Fibroblast of lung (primary cell): ENCODE measurements around the gene WDR26. TPM values are rescaled to one million over a fixed set of nuclear protein-coding genes. Genes with fewer than 3 reads are reported as not detected.

ENCODE experiments used
- DNase-seq, 2 donors: peaks; one replicate each; pipeline versions ENCODE4 v3.0.0 to v3.0.0-alpha.2; 2010; ENCODE audit warnings: low read depth in 2 of 2
- H2AFZ ChIP-seq: 2 replicates; pipeline ENCODE4 v1.5.1; 2012; ENCODE audit warnings: low read length, control low read depth, inconsistent platforms
- H3K27ac ChIP-seq: 2 replicates; pipeline ENCODE4 v1.5.1; 2011; ENCODE audit warnings: low read length, control low read depth; ENCODE audit not compliant: insufficient read depth
- H3K27me3 ChIP-seq: 2 replicates; pipeline ENCODE4 v1.5.1; 2011; ENCODE audit warnings: mild to moderate bottlenecking, low read length; ENCODE audit not compliant: control insufficient read depth, insufficient read depth
- H3K36me3 ChIP-seq: 2 replicates; pipeline ENCODE4 v1.5.1; 2011; ENCODE audit warnings: low read length; ENCODE audit not compliant: control insufficient read depth, insufficient read depth
- H3K4me1 ChIP-seq: 2 replicates; pipeline ENCODE4 v1.5.1; 2011; ENCODE audit warnings: low read length; ENCODE audit not compliant: control insufficient read depth, insufficient read depth; ENCODE audit errors: extremely low read depth
- H3K4me2 ChIP-seq: 2 replicates; pipeline ENCODE4 v1.5.1; 2011; ENCODE audit warnings: low read length, control low read depth; ENCODE audit not compliant: insufficient read depth; ENCODE audit errors: extremely low read depth
- H3K4me3 ChIP-seq, 4 experiments: fragments of 200-600 bp in 1 of 4; sonication (generic) in 1 of 4; replicated peaks in 1 of 4; 2 replicates each; pipeline ENCODE4 v1.5.1; 2011 to 2016; ENCODE audit warnings: low read length in 4 of 4, low read depth in 3 of 4, mild to moderate bottlenecking in 3 of 4, control low read depth in 2 of 4, inconsistent platforms in 1 of 4, mixed read lengths in 1 of 4; ENCODE audit not compliant: insufficient read depth in 1 of 4; ENCODE audit errors: control extremely low read depth in 1 of 4
- H3K79me2 ChIP-seq: 2 replicates; pipeline ENCODE4 v1.5.1; 2012; ENCODE audit warnings: mild to moderate bottlenecking, low read length, inconsistent platforms; ENCODE audit not compliant: control insufficient read depth, insufficient read depth
- H3K9ac ChIP-seq: 2 replicates; pipeline ENCODE4 v1.5.1; 2011; ENCODE audit warnings: mild to moderate bottlenecking, low read length, control low read depth; ENCODE audit not compliant: insufficient read depth
- H3K9me3 ChIP-seq: 2 replicates; pipeline ENCODE4 v1.5.1; 2012; ENCODE audit warnings: low read depth, low read length; ENCODE audit not compliant: control insufficient read depth, insufficient read depth
- H4K20me1 ChIP-seq: 2 replicates; pipeline ENCODE4 v1.5.1; 2011; ENCODE audit warnings: low read length; ENCODE audit not compliant: control insufficient read depth, insufficient read depth; ENCODE audit errors: extremely low read depth
- CTCF ChIP-seq, 2 donors: IDR thresholded peaks in 1 of 2; conservative IDR thresholded peaks in 1 of 2; 1 replicate in 1 of 2; 2 replicates in 1 of 2; pipeline ENCODE4 v1.5.1; 2011 to 2012; ENCODE audit warnings: low read length in 2 of 2, control low read depth in 1 of 2, inconsistent platforms in 1 of 2, low read depth in 1 of 2, mild to moderate bottlenecking in 1 of 2
- EZH2 ChIP-seq: IDR thresholded peaks from 2 replicates; pipeline ENCODE4 v1.5.1; 2012; ENCODE audit warnings: low read length, control low read depth, mild to moderate bottlenecking; ENCODE audit errors: missing control alignments
- polyA plus RNA-seq, 2 donors: library from polyadenylated mRNA; depleted of rRNA in 1 of 2; stranded (reverse) in 1 of 2; unstranded in 1 of 2; fragments of >200 nt; gene quantifications; 2 replicates each; pipeline ENCODE4 v1.2.1, GENCODE V29; 2011 to 2012; ENCODE audit warnings: missing spikeins in 1 of 2
- total RNA-seq: library from RNA; depleted of rRNA; stranded (reverse); fragments of >200 nt; gene quantifications from 2 replicates; pipeline ENCODE4 v1.2.1, GENCODE V29; 2014

Gene WDR26
- total and polyA plus RNA-seq, 2 donors (not counting 1 experiment from before 2014, with no cell fraction given) = 70.4 to 83.4 TPM

- Histone ChIP-seq H3K27ac (peak overlapping the region; percentile 83), H3K36me3 (no peaks in the 10 kb centered on the region), H2AFZ (no peak overlapping the region), H3K27me3 (no peaks in the 10 kb centered on the region), H3K9me3 (no peaks in the 10 kb centered on the region), H4K20me1 (peaks cover 7% of the 10 kb centered on the region), H3K9ac (peak overlapping the region; percentile 86), H3K4me3 (peak overlapping the region; percentile 35 to 96 (median 80)), H3K4me2 (no peak overlapping the region), H3K79me2 (peaks cover 46% of the 10 kb centered on the region), H3K4me1 (peaks cover 9% of the 10 kb centered on the region)
- TF ChIP-seq CTCF (conservative IDR thresholded peaks at IDR 0.05 in 1 of 2, IDR thresholded peaks at IDR 0.05 in 1 of 2; ENCODE audit: low read depth in 1 of 2, low read length in 2 of 2) = no peak
- no peak for TF ChIP-seq EZH2
- peak in 1 of 2 donors; percentile 33 for DNase-seq
Observed at GRCh38 chr1:224433701-224434672, 610 bp downstream of the WDR26 start.

- Histone ChIP-seq H3K27me3 (no peaks in the 10 kb centered on the region), H3K9me3 (no peaks in the 10 kb centered on the region), H3K36me3 (no peaks in the 10 kb centered on the region), H3K4me3 (peak overlapping the region; percentile 35 to 96 (median 66)), H3K4me1 (peaks cover 9% of the 10 kb centered on the region), H3K4me2 (peak overlapping the region; percentile 90), H3K27ac (peak overlapping the region; percentile 83), H4K20me1 (peaks cover 7% of the 10 kb centered on the region), H2AFZ (no peak overlapping the region), H3K9ac (peak overlapping the region; percentile 85), H3K79me2 (peaks cover 54% of the 10 kb centered on the region)
- TF ChIP-seq CTCF (conservative IDR thresholded peaks at IDR 0.05 in 1 of 2, IDR thresholded peaks at IDR 0.05 in 1 of 2; ENCODE audit: low read depth in 1 of 2, low read length in 2 of 2) = no peak
- TF ChIP-seq EZH2 = no peak
- DNase-seq = peak in 1 of 2 donors; percentile 16
Observed at GRCh38 chr1:224433041-224433691, 1.4 kb downstream of the WDR26 start.

- Histone ChIP-seq H3K79me2 (peaks cover 58% of the 10 kb centered on the region), H3K36me3 (no peaks in the 10 kb centered on the region), H3K27me3 (no peaks in the 10 kb centered on the region), H2AFZ (no peak overlapping the region), H3K4me3 (peak overlapping the region; percentile 35 to 96 (median 66)), H3K4me1 (peaks cover 9% of the 10 kb centered on the region), H3K9me3 (no peaks in the 10 kb centered on the region), H3K27ac (peak overlapping the region; percentile 83), H4K20me1 (peaks cover 7% of the 10 kb centered on the region), H3K9ac (peak overlapping the region; percentile 4), H3K4me2 (peak overlapping the region; percentile 90)
- TF ChIP-seq EZH2 (no peak), CTCF (conservative IDR thresholded peaks at IDR 0.05 in 1 of 2, IDR thresholded peaks at IDR 0.05 in 1 of 2; ENCODE audit: low read depth in 1 of 2, low read length in 2 of 2) (no peak)
- DNase-seq = peak; percentile 16 to 25
Observed at GRCh38 chr1:224432672-224433040, 1.9 kb downstream of the WDR26 start.
